A549 (cell line): ENCODE measurements around the gene LDLRAD4. TPM values are rescaled to one million over a fixed set of nuclear protein-coding genes. Genes with fewer than 3 reads are reported as not detected.

Experiments used
- ATAC-seq, 2 experiments: fragments of 200-7000 bp in 1 of 2; fragments of >200 bp in 1 of 2; cut with Nextera tagmentation in 1 of 2; cut with Tn5 transposase in 1 of 2; 3 replicates each; pipeline versions ENCODE4 v1.8.0 to v1.9.1; 2018 to 2020; ENCODE audit warnings: mild to moderate bottlenecking in 1 of 2, moderate library complexity in 1 of 2
- CTCF ChIA-PET: fragments of 300-600 bp; sonication (Branson Sonifier 250); formaldehyde crosslinking; extraction: SDS; loops from one replicate; lab custom pipeline; 2021; ENCODE audit warnings: antibody characterized with exemption, inconsistent platforms; lab: Yijun Ruan, JAX
- POLR2A ChIA-PET: fragments of 350-600 bp; formaldehyde crosslinking; extraction: SDS; loops from one replicate; lab custom pipeline; 2021; ENCODE audit warnings: antibody characterized with exemption, inconsistent platforms; lab: Yijun Ruan, JAX
- DNase-seq, 2 experiments: peaks; one replicate each; pipeline versions ENCODE4 v3.0.0 to v3.0.0-alpha.2; 2011 to 2016; ENCODE audit warnings: low read depth in 1 of 2, low spot score in 1 of 2
- FAIRE-seq: peaks from 2 replicates; lab custom pipeline; 2011; peaks lifted over from hg19 to GRCh38; lab: Jason Lieb, UNC
- H3K27ac ChIP-seq, 2 experiments: fragments of >200 bp; sonication (Bioruptor Twin); formaldehyde crosslinking; 3 replicates each; pipeline ENCODE4 v1.5.1; 2016 to 2017
- H3K4me1 ChIP-seq: fragments of >200 bp; sonication (Bioruptor Twin); formaldehyde crosslinking; 3 replicates; pipeline ENCODE4 v1.6.1; 2016
- H3K4me2 ChIP-seq: fragments of >200 bp; sonication (Bioruptor Twin); formaldehyde crosslinking; 3 replicates; pipeline ENCODE4 v1.6.1; 2016
- H3K4me3 ChIP-seq: fragments of >200 bp; sonication (Bioruptor Twin); formaldehyde crosslinking; 3 replicates; pipeline ENCODE4 v1.5.1; 2016
- H3K9me3 ChIP-seq: fragments of >200 bp; sonication (Bioruptor Twin); formaldehyde crosslinking; 3 replicates; pipeline ENCODE4 v1.6.1; 2016
- BCL3 ChIP-seq: fragments of >200 bp; sonication (Bioruptor Twin); formaldehyde crosslinking; IDR thresholded peaks from 3 replicates; pipeline ENCODE4 v1.6.1; 2016
- CBX8 ChIP-seq: fragments of 200-600 bp; sonication (generic); IDR thresholded peaks from 2 replicates; pipeline ENCODE4 v1.6.1; 2016
- CTCF ChIP-seq: fragments of >200 bp; sonication (Bioruptor Twin); formaldehyde crosslinking; IDR thresholded peaks from 3 replicates; pipeline ENCODE4 v1.5.1; 2016
- HEYL ChIP-seq: fragments of 250-450 bp; sonication (Bioruptor Pico); IDR thresholded peaks from 2 replicates; pipeline ENCODE4 v1.8.0; 2021; ENCODE audit warnings: mild to moderate bottlenecking, moderate library complexity
- HMGXB4 ChIP-seq: fragments of 250-450 bp; sonication (Bioruptor Pico); IDR thresholded peaks from 2 replicates; pipeline ENCODE4 v1.5.0; 2021; ENCODE audit warnings: mild to moderate bottlenecking, moderate library complexity, borderline replicate concordance
- HOXB5 ChIP-seq: fragments of 250-450 bp; sonication (Bioruptor Pico); IDR thresholded peaks from 2 replicates; pipeline ENCODE4 v1.5.0; 2020; ENCODE audit warnings: mild to moderate bottlenecking, moderate library complexity
- JUNB ChIP-seq: fragments of >200 bp; sonication (Bioruptor Twin); formaldehyde crosslinking; IDR thresholded peaks from 2 replicates; pipeline ENCODE4 v1.6.1; 2016
- KDM5A ChIP-seq: fragments of 200-600 bp; sonication (generic); IDR thresholded peaks from 2 replicates; pipeline ENCODE4 v1.6.1; 2016; ENCODE audit warnings: antibody characterized with exemption, mild to moderate bottlenecking
- MYC ChIP-seq: IDR thresholded peaks from 2 replicates; pipeline ENCODE4 v1.6.1; 2012; ENCODE audit warnings: mild to moderate bottlenecking, inconsistent platforms, low read length, improper control_type of control experiment, borderline replicate concordance
- PHF8 ChIP-seq: fragments of 200-600 bp; sonication (generic); IDR thresholded peaks from 2 replicates; pipeline ENCODE4 v1.6.1; 2016; ENCODE audit warnings: low read depth, mild to moderate bottlenecking, antibody characterized with exemption, moderate library complexity, borderline replicate concordance
- POLR2A ChIP-seq: IDR thresholded peaks from 2 replicates; pipeline ENCODE4 v1.6.1; 2012; ENCODE audit warnings: mild to moderate bottlenecking, low read length
- RAD21 ChIP-seq, 2 experiments: fragments of >200 bp in 1 of 2; sonication (Bioruptor Twin) in 1 of 2; formaldehyde crosslinking in 1 of 2; IDR thresholded peaks in 1 of 2; conservative IDR thresholded peaks in 1 of 2; 2 replicates in 1 of 2; 3 replicates in 1 of 2; pipeline ENCODE4 v1.6.1; 2012 to 2018; ENCODE audit warnings: inconsistent platforms in 1 of 2
- REST ChIP-seq: fragments of 200-600 bp; sonication (generic); IDR thresholded peaks from 2 replicates; pipeline ENCODE4 v1.6.1; 2016; ENCODE audit warnings: antibody characterized with exemption, mild to moderate bottlenecking, moderate library complexity
- SMC3 ChIP-seq: fragments of >200 bp; sonication (Bioruptor Twin); formaldehyde crosslinking; IDR thresholded peaks from 3 replicates; pipeline ENCODE4 v1.6.1; 2018; ENCODE audit warnings: inconsistent platforms
- ZC3H11A ChIP-seq: fragments of 450-650 bp; IDR thresholded peaks from 2 replicates; pipeline ENCODE4 v1.6.1; 2014; ENCODE audit warnings: antibody characterized with exemption, mild to moderate bottlenecking
- ZNF302 ChIP-seq: fragments of 250-450 bp; sonication (Bioruptor Pico); IDR thresholded peaks from 2 replicates; pipeline ENCODE4 v1.9.0; 2021; ENCODE audit warnings: inconsistent platforms, mild to moderate bottlenecking, moderate library complexity
- WGBS: methylation state at CpG from one replicate; pipeline ENCODE4 v1.1.6; 2017; ENCODE audit errors: missing lambda C conversion rate; 5-methylcytosine and 5-hydroxymethylcytosine counted together
- polyA plus RNA-seq, 4 experiments: library from polyadenylated mRNA; depleted of rRNA in 3 of 4; stranded (reverse); fragments of >200 nt; fragmentation: RNase III in 1 of 4; extraction: RNeasy Plus Mini Kit Qiagen cat#74134 plus additional on column Dnase treatment in 1 of 4; gene quantifications; 2 replicates in 3 of 4; 3 replicates in 1 of 4; pipeline ENCODE4 v1.2.3, GENCODE V29; 2011 to 2017

LDLRAD4 gene
- polyA plus RNA-seq, 2 of the 4 experiments (the other 2 are of a cell fraction), result 5.2 to 7.6 TPM

GRCh38 chr18:13553449-13553848 is 334.9 kb downstream of the LDLRAD4 start (continued):
- TF ChIP-seq BCL3 (no peak), CBX8 (no peak), HEYL (CRISPR knock-in tag) (no peak), RAD21 (conservative IDR thresholded peaks at IDR 0.05 in 1 of 2, IDR thresholded peaks at IDR 0.05 in 1 of 2) (no peak)

- CTCF ChIA-PET, result no interaction called here
- no peak for FAIRE-seq
- no peak for TF ChIP-seq POLR2A
- no peak for TF ChIP-seq SMC3
- no peak for TF ChIP-seq PHF8
- no peak for TF ChIP-seq KDM5A
- no peak for TF ChIP-seq JUNB
- no peak for TF ChIP-seq BCL3
- no peak for TF ChIP-seq RAD21 (conservative IDR thresholded peaks at IDR 0.05 in 1 of 2, IDR thresholded peaks at IDR 0.05 in 1 of 2)
- TF ChIP-seq CBX8, result no peak
- no peak for TF ChIP-seq HMGXB4 (CRISPR knock-in tag)
- no peak for TF ChIP-seq ZC3H11A
- no peak for TF ChIP-seq ZNF302 (CRISPR knock-in tag)
- TF ChIP-seq MYC, result no peak
- TF ChIP-seq HEYL (CRISPR knock-in tag), result no peak
- no peak for TF ChIP-seq CTCF
- TF ChIP-seq REST, result no peak
- no peak for TF ChIP-seq HOXB5 (CRISPR knock-in tag)
- TF ChIP-seq, all 56 proteins: peak for 0
- Histone ChIP-seq H3K9me3 (no peaks in the 10 kb centered on the region), H3K4me2 (no peak overlapping the region), H3K27ac (no peak overlapping the region; a peak in 1 of 6 replicates), H3K4me3 (no peak overlapping the region), H3K4me1 (no peaks in the 10 kb centered on the region; the same call in 2 of the 3 replicates)
- DNase-seq, result no peak
- no peak for ATAC-seq
- WGBS, result 67% methylated on average over 2 of the region's 2 CpGs
- POLR2A ChIA-PET, result no interaction called here
These were observed 336.6 kb downstream of the LDLRAD4 start for GRCh38 chr18:13555192-13555591.
